Activated CD4-positive, alpha-beta T cell treated with anti-CD3 and anti-CD28 coated beads, Interleukin-2, amount 10 ng/mL, durations not matched to agents 24 days and 14 days (primary cell): ENCODE measurements around the gene MAPKAPK2. TPM values are rescaled to one million over a fixed set of nuclear protein-coding genes. Genes with fewer than 3 reads are reported as not detected.
A peak's percentile ranks its signal among the peaks of the same experiment; 100 is the strongest.
"Not testable (repeated sequence)": the region's sequence is repeated elsewhere in the genome, so short reads cannot be mapped to it uniquely, and the experiment has no call there.

Experiments used
- DNase-seq: peaks from one replicate; pipeline ENCODE4 v3.0.0; 2022
- H3K27ac Mint-ChIP-seq: one replicate; pipeline ENCODE4 v1.8.0; 2022; ENCODE audit warnings: mild to moderate bottlenecking, mixed read lengths
- H3K27me3 Mint-ChIP-seq: one replicate; pipeline ENCODE4 v1.8.0; 2022; ENCODE audit warnings: mixed read lengths
- H3K36me3 Mint-ChIP-seq: one replicate; pipeline ENCODE4 v1.8.0; 2022; ENCODE audit warnings: low read depth, mild to moderate bottlenecking, mixed read lengths
- H3K4me1 Mint-ChIP-seq: one replicate; pipeline ENCODE4 v1.8.0; 2021; ENCODE audit warnings: mixed read lengths
- H3K4me3 Mint-ChIP-seq: one replicate; pipeline ENCODE4 v1.8.0; 2022; ENCODE audit warnings: mild to moderate bottlenecking, moderate library complexity, mixed read lengths
- H3K9me3 Mint-ChIP-seq: one replicate; pipeline ENCODE4 v1.8.0; 2021; ENCODE audit warnings: mixed read lengths
- intact Hi-C: fragments of 100-400 bp; cut with micrococcal nuclease; formaldehyde crosslinking; loops from one replicate; pipeline ENCODE4 v1.15.1; 2023
- total RNA-seq: library from RNA; stranded (reverse); gene quantifications from 2 replicates; pipeline ENCODE4 v1.2.3, GENCODE V29; 2022

The MAPKAPK2 gene
- total RNA-seq, result 95.1 and 97.4 TPM in 2 replicates

DNA sequence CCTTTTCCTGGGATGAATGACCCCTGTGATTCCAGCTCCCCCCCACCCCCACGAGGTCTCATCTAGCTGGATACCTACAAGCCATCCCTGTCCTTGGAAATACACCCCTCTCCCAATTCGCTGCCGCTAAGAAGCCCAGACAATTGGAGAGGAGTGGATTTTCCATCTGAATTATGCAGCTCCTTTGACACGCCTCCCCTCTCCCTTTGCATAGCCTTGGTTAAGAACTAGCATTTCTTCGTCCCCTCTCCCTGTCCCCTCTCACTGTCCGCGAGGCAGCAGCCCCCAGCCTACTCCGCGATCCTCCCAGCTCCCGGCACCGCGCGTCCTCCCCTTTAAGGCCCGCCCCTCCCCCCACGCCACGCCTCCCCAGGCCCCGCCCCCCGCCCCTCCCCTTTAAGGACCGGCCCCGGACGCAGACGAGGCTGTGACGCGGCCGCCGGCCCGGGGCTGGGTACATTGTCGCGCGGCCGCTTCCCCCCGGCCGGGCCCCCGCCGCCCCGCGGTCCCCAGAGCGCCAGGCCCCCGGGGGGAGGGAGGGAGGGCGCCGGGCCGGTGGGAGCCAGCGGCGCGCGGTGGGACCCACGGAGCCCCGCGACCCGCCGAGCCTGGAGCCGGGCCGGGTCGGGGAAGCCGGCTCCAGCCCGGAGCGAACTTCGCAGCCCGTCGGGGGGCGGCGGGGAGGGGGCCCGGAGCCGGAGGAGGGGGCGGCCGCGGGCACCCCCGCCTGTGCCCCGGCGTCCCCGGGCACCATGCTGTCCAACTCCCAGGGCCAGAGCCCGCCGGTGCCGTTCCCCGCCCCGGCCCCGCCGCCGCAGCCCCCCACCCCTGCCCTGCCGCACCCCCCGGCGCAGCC is at the start of gene MAPKAPK2:
TSS of gene MAPKAPK2 (plus strand) at position 428 of the 856 bp plus-strand sequence. CDS start at position 753, 325 bp downstream.
- intact Hi-C loops, result loop anchor here (1.0 to 5.0 kb wide), 3 partner anchors 33 to 72 kb away; partner anchors contain the start of gene EIF2D

GRCh38 chr1:206635080-206635977 is 49.4 kb upstream of the MAPKAPK2 start, which contains the start of gene DYRK3:
Gene DYRK3 (plus strand): TSS chr1:206635536. CDS start chr1:206635704, 168 bp downstream.
- Mint-ChIP-seq H3K4me1 (peaks cover 25% of the 10 kb centered on the region), H3K36me3 (peaks cover 12% of the 10 kb centered on the region), H3K4me3 (peak within 1 kb of the TSS; percentile 87), H3K27ac (peak within 1 kb of the TSS; percentile 94), H3K27me3 (peaks cover 10% of the 10 kb centered on the region), H3K9me3 (no peaks in the 10 kb centered on the region)
- DNase-seq, result peak; percentile 99
- intact Hi-C loops, result loop anchor here (1.0 to 2.0 kb wide), 6 partner anchors 23 to 276 kb away; partner anchors contain the start of gene EIF2D

More for the DNA sequence above, at the start of gene MAPKAPK2:
- H3K4me1 Mint-ChIP-seq, result peaks cover 53% of the 10 kb centered on the region
- H3K27me3 Mint-ChIP-seq, result peaks cover 7% of the 10 kb centered on the region
- H3K9me3 Mint-ChIP-seq, result no peaks in the 10 kb centered on the region
- H3K36me3 Mint-ChIP-seq, result peaks cover 12% of the 10 kb centered on the region
- H3K4me3 Mint-ChIP-seq, result peak within 1 kb of the TSS; percentile 99
- DNase-seq, result peak; percentile 91
- peak within 1 kb of the TSS; percentile 95 for H3K27ac Mint-ChIP-seq

DNA sequence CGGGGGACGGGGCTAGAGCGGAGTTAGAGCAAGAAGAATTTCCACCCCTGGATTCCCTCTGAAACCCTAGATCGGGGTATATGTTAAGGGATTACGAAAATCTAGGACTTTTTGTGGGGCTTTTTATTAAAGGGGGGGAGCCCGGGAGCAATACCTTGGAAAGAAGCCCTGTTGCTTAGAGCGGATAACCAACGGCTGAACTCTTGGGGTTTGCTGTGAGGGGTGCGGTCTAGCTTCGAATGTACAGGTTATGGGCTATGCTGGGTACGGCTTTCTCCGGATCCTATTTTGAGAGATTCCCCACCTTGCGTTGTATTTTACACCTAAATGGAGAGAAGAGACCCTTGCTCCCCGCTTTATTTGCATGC is 48.7 kb upstream of the MAPKAPK2 start:
- H3K9me3 Mint-ChIP-seq, result no peaks in the 10 kb centered on the region
- intact Hi-C loops, result loop anchor here (1.0 to 2.0 kb wide), 6 partner anchors 24 to 275 kb away; partner anchors contain the start of gene EIF2D
- H3K4me3 Mint-ChIP-seq, result peak overlapping the region; percentile 87
- H3K36me3 Mint-ChIP-seq, result peaks cover 14% of the 10 kb centered on the region
- H3K27ac Mint-ChIP-seq, result no peak overlapping the region
- peaks cover 25% of the 10 kb centered on the region for H3K4me1 Mint-ChIP-seq
- no peak for DNase-seq
- peaks cover 10% of the 10 kb centered on the region for H3K27me3 Mint-ChIP-seq

DNA sequence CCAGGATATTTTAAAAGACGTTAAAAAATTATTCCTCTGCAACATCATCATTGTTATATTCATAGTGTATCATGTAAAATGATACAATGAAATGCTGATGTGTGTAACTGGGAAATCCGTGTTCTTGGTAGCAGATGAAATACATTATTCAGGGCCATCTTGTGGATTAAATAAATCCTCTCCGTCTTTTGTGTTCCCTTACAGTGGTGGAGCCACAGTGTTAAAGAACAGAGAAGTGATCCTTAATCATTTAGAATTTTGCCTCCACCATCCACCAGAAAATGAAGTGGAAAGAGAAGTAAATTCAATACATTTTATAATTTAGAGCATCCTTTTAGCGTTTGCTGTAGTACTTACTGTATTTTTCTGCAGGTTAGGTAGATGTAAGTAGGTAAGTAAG is 48.0 kb upstream of the MAPKAPK2 start:
- H3K4me1 Mint-ChIP-seq, result peaks cover 25% of the 10 kb centered on the region
- intact Hi-C loops, result no loop called here
- peaks cover 15% of the 10 kb centered on the region for H3K36me3 Mint-ChIP-seq
- H3K27ac Mint-ChIP-seq, result no peak overlapping the region
- peaks cover 9% of the 10 kb centered on the region for H3K27me3 Mint-ChIP-seq
- DNase-seq, result no peak
- peak overlapping the region; percentile 49 for H3K4me3 Mint-ChIP-seq
- no peaks in the 10 kb centered on the region for H3K9me3 Mint-ChIP-seq

DNA sequence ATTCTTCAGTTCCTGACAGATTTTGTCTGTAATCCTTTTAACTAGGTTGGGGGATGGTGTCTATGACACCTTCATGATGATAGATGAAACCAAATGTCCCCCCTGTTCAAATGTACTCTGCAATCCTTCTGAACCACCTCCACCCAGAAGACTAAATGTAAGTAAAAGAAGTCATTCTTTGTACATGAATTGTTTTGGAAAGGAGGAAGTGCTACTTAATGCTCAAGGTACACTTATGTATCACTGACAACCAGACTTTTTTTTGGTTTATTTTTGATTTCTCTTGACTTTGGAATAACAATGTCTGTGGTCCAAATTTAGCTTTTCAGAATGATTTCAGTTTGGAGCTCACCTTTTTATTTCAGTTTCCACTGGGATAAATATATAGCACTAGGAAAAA is 47.1 kb upstream of the MAPKAPK2 start:
- no peaks in the 10 kb centered on the region for H3K9me3 Mint-ChIP-seq
- no peak overlapping the region for H3K27ac Mint-ChIP-seq
- no peak for DNase-seq
- peak overlapping the region; percentile 49 for H3K4me3 Mint-ChIP-seq
- H3K36me3 Mint-ChIP-seq, result peaks cover 18% of the 10 kb centered on the region
- peaks cover 25% of the 10 kb centered on the region for H3K4me1 Mint-ChIP-seq
- peaks cover 5% of the 10 kb centered on the region for H3K27me3 Mint-ChIP-seq
- intact Hi-C loops, result no loop called here

DNA sequence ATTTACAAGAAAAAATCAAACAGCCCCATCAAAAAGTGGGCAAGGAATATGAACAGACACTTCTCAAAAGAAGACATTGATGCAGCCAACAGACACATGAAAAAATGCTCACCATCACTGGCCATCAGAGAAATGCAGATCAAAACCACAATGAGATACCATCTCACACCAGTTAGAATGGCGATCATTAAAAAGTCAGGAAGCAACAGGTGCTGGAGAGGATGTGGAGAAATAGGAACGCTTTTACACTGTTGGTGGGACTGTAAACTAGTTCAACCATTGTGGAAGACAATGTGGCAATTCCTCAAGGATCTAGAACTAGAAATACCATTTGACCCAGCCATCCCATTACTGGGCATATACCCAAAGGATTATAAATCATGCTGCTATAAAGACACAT is 42.6 kb upstream of the MAPKAPK2 start:
- H3K9me3 Mint-ChIP-seq, H3K27me3 Mint-ChIP-seq, H3K27ac Mint-ChIP-seq, DNase-seq, intact Hi-C loops, H3K4me3 Mint-ChIP-seq: not testable (repeated sequence)
- Mint-ChIP-seq H3K4me1 (peaks cover 10% of the 10 kb centered on the region), H3K36me3 (peaks cover 28% of the 10 kb centered on the region)

DNA sequence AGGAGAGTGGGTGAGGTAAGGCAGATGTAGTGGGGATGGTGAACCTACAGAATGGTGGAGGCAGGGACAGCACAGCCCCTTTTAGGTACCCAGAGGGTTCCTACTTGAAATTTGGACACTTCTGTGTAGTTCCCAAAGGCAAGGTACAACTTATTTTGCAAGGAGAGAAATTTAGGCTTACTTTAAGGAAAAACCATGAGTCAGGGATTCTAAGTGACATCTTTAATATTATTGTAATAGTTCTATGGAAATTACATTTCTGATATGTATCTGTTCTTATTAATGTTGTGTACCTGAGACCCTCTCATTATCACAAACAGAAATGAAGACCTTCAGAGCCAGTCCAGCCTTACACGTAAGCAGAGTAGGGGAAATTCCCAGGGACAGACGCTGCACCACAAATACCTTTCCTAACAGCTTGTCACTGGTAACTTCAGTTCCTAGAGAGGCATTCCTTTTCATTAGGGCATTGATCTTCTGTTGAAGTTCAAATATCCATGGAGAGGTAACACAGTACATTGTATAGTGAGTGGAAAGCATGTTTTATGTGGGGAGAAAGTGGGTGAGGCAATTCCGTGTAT is 41.5 kb upstream of the MAPKAPK2 start:
- Mint-ChIP-seq H3K27me3 (no peaks in the 10 kb centered on the region), H3K4me3 (no peak overlapping the region), H3K27ac (no peak overlapping the region), H3K4me1 (peaks cover 3% of the 10 kb centered on the region), H3K36me3 (peaks cover 36% of the 10 kb centered on the region), H3K9me3 (no peaks in the 10 kb centered on the region)
- no peak for DNase-seq
- intact Hi-C loops, result no loop called here

GRCh38 chr1:206646504-206646903 is 38.2 kb upstream of the MAPKAPK2 start:
- Mint-ChIP-seq H3K27ac (no peak overlapping the region), H3K4me1 (peaks cover 10% of the 10 kb centered on the region), H3K4me3 (no peak overlapping the region), H3K27me3 (no peaks in the 10 kb centered on the region), H3K36me3 (peaks cover 37% of the 10 kb centered on the region), H3K9me3 (no peaks in the 10 kb centered on the region)
- intact Hi-C loops, result no loop called here
- no peak for DNase-seq

DNA sequence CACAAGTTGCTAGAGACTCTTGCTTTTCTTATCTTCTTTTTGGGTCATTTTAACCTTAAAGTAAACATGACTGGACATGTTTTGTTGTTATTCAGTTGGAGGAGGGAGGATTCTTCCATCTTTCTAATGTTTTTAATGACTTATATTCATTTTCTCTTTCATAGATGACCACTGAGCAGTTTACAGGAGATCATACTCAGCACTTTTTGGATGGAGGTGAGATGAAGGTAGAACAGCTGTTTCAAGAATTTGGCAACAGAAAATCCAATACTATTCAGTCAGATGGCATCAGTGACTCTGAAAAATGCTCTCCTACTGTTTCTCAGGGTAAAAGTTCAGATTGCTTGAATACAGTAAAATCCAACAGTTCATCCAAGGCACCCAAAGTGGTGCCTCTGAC is 37.5 kb upstream of the MAPKAPK2 start:
- H3K9me3 Mint-ChIP-seq, result no peaks in the 10 kb centered on the region
- intact Hi-C loops, result no loop called here
- peaks cover 10% of the 10 kb centered on the region for H3K4me1 Mint-ChIP-seq
- H3K27me3 Mint-ChIP-seq, result no peaks in the 10 kb centered on the region
- peaks cover 41% of the 10 kb centered on the region for H3K36me3 Mint-ChIP-seq
- H3K4me3 Mint-ChIP-seq, result no peak overlapping the region
- no peak for DNase-seq
- no peak overlapping the region for H3K27ac Mint-ChIP-seq

DNA sequence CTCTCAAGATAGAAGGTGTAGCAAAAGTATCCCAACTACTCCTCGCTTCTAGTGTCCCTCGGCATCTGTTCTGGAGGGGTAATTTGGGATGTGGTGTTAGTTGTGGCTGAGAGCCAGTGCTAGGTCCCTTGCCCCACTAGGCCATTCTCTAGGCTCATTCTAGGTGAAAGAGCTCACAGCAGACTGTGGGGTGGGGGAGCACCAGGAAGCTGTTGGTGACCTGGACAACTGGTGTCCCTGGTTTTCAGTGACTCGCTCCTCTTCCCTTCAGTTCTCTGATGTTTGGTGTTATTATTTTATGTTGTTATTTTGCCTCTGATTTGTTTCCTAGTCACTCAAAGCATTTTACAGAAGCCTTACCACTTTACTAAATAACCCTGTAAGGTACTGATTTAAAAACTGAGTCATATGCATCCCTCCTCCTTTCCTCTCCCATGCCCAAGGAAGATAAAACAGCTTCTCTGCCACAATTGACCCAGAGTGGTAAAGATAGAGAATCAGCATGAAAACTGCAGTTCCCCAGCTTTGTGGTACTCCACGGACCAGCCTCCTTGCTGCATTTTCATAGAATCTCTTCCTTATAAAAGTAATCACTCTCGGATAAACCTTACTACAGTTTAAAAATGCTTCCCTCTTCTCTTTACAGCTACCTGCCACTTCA is 35.3 kb upstream of the MAPKAPK2 start:
- no peaks in the 10 kb centered on the region for H3K27me3 Mint-ChIP-seq
- no peak overlapping the region for H3K27ac Mint-ChIP-seq
- no peaks in the 10 kb centered on the region for H3K9me3 Mint-ChIP-seq
- H3K4me1 Mint-ChIP-seq, result peaks cover 7% of the 10 kb centered on the region
- no peak overlapping the region for H3K4me3 Mint-ChIP-seq
- no peak for DNase-seq
- intact Hi-C loops, result no loop called here
- H3K36me3 Mint-ChIP-seq, result peaks cover 41% of the 10 kb centered on the region

DNA sequence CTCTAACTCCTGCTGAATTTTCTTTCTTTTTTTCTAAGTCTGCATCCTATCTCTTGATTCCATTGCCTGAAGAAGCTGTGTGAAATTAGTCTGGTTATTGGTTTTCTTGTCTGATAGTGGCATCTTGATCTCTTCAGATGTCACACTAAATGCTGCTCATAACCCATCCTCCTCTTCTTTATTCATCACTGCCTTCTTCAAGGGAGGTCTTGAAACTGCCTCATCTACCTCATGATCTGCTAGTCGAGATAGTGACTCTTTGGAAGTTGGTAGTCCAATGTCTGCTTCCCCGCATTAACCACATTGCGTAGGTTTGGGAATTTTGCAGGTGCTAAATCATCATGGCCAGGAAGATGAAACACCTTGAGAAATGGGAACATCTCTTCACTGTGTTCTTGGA is 33.7 kb upstream of the MAPKAPK2 start:
- H3K9me3 Mint-ChIP-seq, result no peaks in the 10 kb centered on the region
- H3K4me1 Mint-ChIP-seq, result peaks cover 7% of the 10 kb centered on the region
- DNase-seq, result no peak
- H3K27me3 Mint-ChIP-seq, result no peaks in the 10 kb centered on the region
- H3K27ac Mint-ChIP-seq, result no peak overlapping the region
- peaks cover 41% of the 10 kb centered on the region for H3K36me3 Mint-ChIP-seq
- H3K4me3 Mint-ChIP-seq, result no peak overlapping the region
- intact Hi-C loops, result no loop called here

- intact Hi-C loops, result no loop called here
- Mint-ChIP-seq H3K27me3 (peaks cover under 1% of the 10 kb centered on the region), H3K36me3 (peaks cover 36% of the 10 kb centered on the region), H3K27ac (no peak overlapping the region), H3K4me1 (peaks cover 7% of the 10 kb centered on the region), H3K4me3 (no peak overlapping the region), H3K9me3 (no peaks in the 10 kb centered on the region)
- DNase-seq, result no peak
Observed at GRCh38 chr1:206651958-206652890, 32.5 kb upstream of the MAPKAPK2 start.
